GM23338 (cell line): ENCODE measurements around the gene ZGRF1. TPM values are rescaled to one million over a fixed set of nuclear protein-coding genes. Genes with fewer than 3 reads are reported as not detected.

ENCODE experiments used
- ATAC-seq: fragments of 200-7000 bp; cut with Tn5 transposase; 3 replicates; pipeline ENCODE4 v1.9.1; 2020
- DNase-seq: peaks from one replicate; pipeline ENCODE4 v3.0.0-alpha.2; 2015; ENCODE audit warnings: low spot score
- H2AFZ ChIP-seq: fragments of 200-600 bp; sonication (generic); 2 replicates; pipeline ENCODE4 v1.8.0; 2016; ENCODE audit warnings: antibody characterized with exemption, mild to moderate bottlenecking, moderate library complexity
- H3F3A ChIP-seq: fragments of 200-600 bp; sonication (generic); replicated peaks from 2 replicates; pipeline ENCODE4 v1.8.0; 2017; ENCODE audit warnings: antibody characterized with exemption, mixed run types, low read depth
- H3K27ac ChIP-seq: fragments of 200-600 bp; sonication (generic); 2 replicates; pipeline ENCODE4 v1.6.1; 2016; ENCODE audit warnings: low read depth
- H3K27me3 ChIP-seq: fragments of 200-600 bp; sonication (generic); 2 replicates; pipeline ENCODE4 v1.8.0; 2016; ENCODE audit warnings: mild to moderate bottlenecking, mixed run types, moderate library complexity; ENCODE audit not compliant: insufficient read depth
- H3K36me3 ChIP-seq: fragments of 200-600 bp; sonication (generic); 2 replicates; pipeline ENCODE4 v1.8.0; 2016; ENCODE audit warnings: mild to moderate bottlenecking; ENCODE audit not compliant: insufficient read depth
- H3K4me1 ChIP-seq: fragments of 200-600 bp; sonication (generic); 2 replicates; pipeline ENCODE4 v1.8.0; 2016; ENCODE audit warnings: mild to moderate bottlenecking, moderate library complexity; ENCODE audit not compliant: insufficient read depth
- H3K4me2 ChIP-seq: fragments of 200-600 bp; sonication (generic); 2 replicates; pipeline ENCODE4 v1.7.1; 2017; ENCODE audit warnings: mixed run types
- H3K4me3 ChIP-seq: fragments of 200-600 bp; sonication (generic); 2 replicates; pipeline ENCODE4 v1.6.1; 2016; ENCODE audit warnings: mixed run types
- H3K79me2 ChIP-seq: fragments of 200-600 bp; sonication (generic); replicated peaks from 2 replicates; pipeline ENCODE4 v1.8.0; 2017; ENCODE audit warnings: mild to moderate bottlenecking; ENCODE audit not compliant: insufficient read depth
- H3K9me2 ChIP-seq: fragments of 200-600 bp; sonication (generic); 2 replicates; pipeline ENCODE4 v1.8.0; 2017; ENCODE audit not compliant: insufficient read depth
- H4K20me1 ChIP-seq: fragments of 200-600 bp; sonication (generic); replicated peaks from 2 replicates; pipeline ENCODE4 v1.8.0; 2017; ENCODE audit warnings: mild to moderate bottlenecking; ENCODE audit not compliant: insufficient read depth
- H3K27ac Mint-ChIP-seq: 2 replicates; pipeline ENCODE4 v1.8.0; 2020; ENCODE audit warnings: inconsistent platforms, mild to moderate bottlenecking, moderate library complexity, mixed read lengths
- H3K27me3 Mint-ChIP-seq: 3 replicates; pipeline ENCODE4 v1.8.0; 2022; ENCODE audit warnings: low read depth, mild to moderate bottlenecking, moderate library complexity, mixed read lengths, inconsistent platforms; ENCODE audit not compliant: insufficient read depth, poor library complexity
- H3K36me3 Mint-ChIP-seq: 3 replicates; pipeline ENCODE4 v1.8.0; 2021; ENCODE audit warnings: low read depth, mild to moderate bottlenecking, inconsistent platforms, moderate library complexity, mixed read lengths
- H3K4me1 Mint-ChIP-seq: 3 replicates; pipeline ENCODE4 v1.8.0; 2020; ENCODE audit warnings: mild to moderate bottlenecking, inconsistent platforms, mixed read lengths
- H3K4me3 Mint-ChIP-seq: 3 replicates; pipeline ENCODE4 v1.8.0; 2021; ENCODE audit warnings: moderate library complexity, mild to moderate bottlenecking, inconsistent platforms, mixed read lengths
- H3K9me3 Mint-ChIP-seq: 3 replicates; pipeline ENCODE4 v1.8.0; 2020; ENCODE audit warnings: moderate library complexity, mild to moderate bottlenecking, inconsistent platforms, mixed read lengths
- CREB1 ChIP-seq: fragments of 250-450 bp; sonication (Bioruptor Pico); IDR thresholded peaks from 2 replicates; pipeline ENCODE4 v1.5.0; 2020; ENCODE audit warnings: low read depth, mild to moderate bottlenecking, moderate library complexity
- CTCF ChIP-seq, 2 experiments: fragments of 200-600 bp in 1 of 2; sonication (generic) in 1 of 2; conservative IDR thresholded peaks; 2 replicates each; pipeline versions ENCODE4 v1.5.1 to v1.6.1; 2016 to 2017; ENCODE audit warnings: antibody characterized with exemption in 2 of 2, low read depth in 2 of 2, mild to moderate bottlenecking in 2 of 2, moderate library complexity in 1 of 2
- ETS1 ChIP-seq: IDR thresholded peaks from 2 replicates; pipeline ENCODE4 v1.6.1; 2016; ENCODE audit warnings: antibody characterized with exemption
- EZH2 ChIP-seq: fragments of 200-600 bp; sonication (generic); IDR thresholded peaks from one replicate; pipeline ENCODE4 v1.8.0; 2017; ENCODE audit warnings: antibody characterized with exemption, mild to moderate bottlenecking, low read depth; ENCODE audit not compliant: unreplicated experiment
- EZH2phosphoT487 ChIP-seq: fragments of 200-600 bp; sonication (generic); IDR thresholded peaks from one replicate; pipeline ENCODE4 v1.8.1; 2018; ENCODE audit warnings: antibody characterized with exemption; ENCODE audit not compliant: unreplicated experiment
- JUNB ChIP-seq: IDR thresholded peaks from one replicate; pipeline ENCODE4 v1.6.1; 2016; ENCODE audit warnings: antibody characterized with exemption; ENCODE audit not compliant: unreplicated experiment
- NANOG ChIP-seq: IDR thresholded peaks from 2 replicates; pipeline ENCODE4 v1.6.1; 2016; ENCODE audit warnings: antibody characterized with exemption, borderline replicate concordance
- STAT1 ChIP-seq: IDR thresholded peaks from one replicate; pipeline ENCODE4 v1.6.1; 2016; ENCODE audit warnings: antibody characterized with exemption; ENCODE audit not compliant: unreplicated experiment
- ZNF114 ChIP-seq: fragments of 250-450 bp; sonication (Bioruptor Pico); IDR thresholded peaks from 2 replicates; pipeline ENCODE4 v1.5.0; 2020; ENCODE audit warnings: mild to moderate bottlenecking, moderate library complexity
- polyA plus RNA-seq: library from polyadenylated mRNA; unstranded; fragments of >200 nt; fragmentation: Nextera tagmentation; extraction: Ambion mirVana; gene quantifications from 2 replicates; pipeline ENCODE4 v1.2.1, GENCODE V29; 2016
- total RNA-seq: library from RNA; depleted of rRNA; stranded (reverse); fragments of >200 nt; shearing (Covaris generic); gene quantifications from 2 replicates; pipeline ENCODE4 v1.2.3, GENCODE V29; 2014

ZGRF1 gene
- total and polyA plus RNA-seq, 2 experiments from 2014 or later, result 41.7 to 62.6 TPM

- Histone ChIP-seq H3F3A (peaks cover 54% of the 10 kb centered on the region), H3K9me2 (no peaks in the 10 kb centered on the region), H3K79me2 (no peaks in the 10 kb centered on the region), H3K27me3 (peaks cover 97% of the 10 kb centered on the region), H3K27ac (no peak overlapping the region), H4K20me1 (peaks cover 31% of the 10 kb centered on the region), H3K4me1 (peaks cover 67% of the 10 kb centered on the region), H3K4me3 (peak overlapping the region; percentile 57), H2AFZ (peak overlapping the region; percentile 88), H3K4me2 (peak overlapping the region; percentile 86), H3K36me3 (no peaks in the 10 kb centered on the region; the same call in 1 of the 2 replicates)
- H3K4me1 Mint-ChIP-seq, result peaks cover 44% of the 10 kb centered on the region
- DNase-seq (peak; percentile 34), ATAC-seq (peak; percentile 13)
- H3K4me3 Mint-ChIP-seq, result peak overlapping the region; percentile 77
- H3K27ac Mint-ChIP-seq, result no peak overlapping the region
- H3K9me3 Mint-ChIP-seq, result peaks cover 3% of the 10 kb centered on the region; the same call in 1 of the 3 replicates
- TF ChIP-seq EZH2 (peak; percentile 87), ETS1 (no peak), CTCF (conservative IDR thresholded peaks at IDR 0.05; ENCODE audit: low read depth in 2 of 2) (no peak), ZNF114 (CRISPR knock-in tag) (no peak), CREB1 (no peak), NANOG (no peak), STAT1 (no peak), EZH2phosphoT487 (peak; percentile 25)
- peaks cover 85% of the 10 kb centered on the region for H3K27me3 Mint-ChIP-seq
- no peaks in the 10 kb centered on the region; the same call in 2 of the 3 replicates for H3K36me3 Mint-ChIP-seq
These were observed 115.3 kb downstream of the ZGRF1 start for GRCh38 chr4:112521123-112522023.

- TF ChIP-seq EZH2 (peak; percentile 86), JUNB (peak; percentile 38), CTCF (conservative IDR thresholded peaks at IDR 0.05; ENCODE audit: low read depth in 2 of 2) (no peak)
- no peak overlapping the region for H3K27ac Mint-ChIP-seq
- Histone ChIP-seq H3K9me2 (no peaks in the 10 kb centered on the region), H3K4me1 (peaks cover 67% of the 10 kb centered on the region), H4K20me1 (peaks cover 31% of the 10 kb centered on the region), H3K27me3 (peaks cover 97% of the 10 kb centered on the region), H3K4me2 (peak overlapping the region; percentile 86), H3K27ac (no peak overlapping the region), H3K36me3 (no peaks in the 10 kb centered on the region; the same call in 1 of the 2 replicates), H2AFZ (peak overlapping the region; percentile 88), H3F3A (peaks cover 54% of the 10 kb centered on the region), H3K4me3 (peak overlapping the region; percentile 57), H3K79me2 (no peaks in the 10 kb centered on the region)
- H3K27me3 Mint-ChIP-seq, result peaks cover 90% of the 10 kb centered on the region
- H3K4me3 Mint-ChIP-seq, result peak overlapping the region; percentile 77
- DNase-seq (peak; percentile 70), ATAC-seq (peak; percentile 2)
- H3K9me3 Mint-ChIP-seq, result peaks cover 3% of the 10 kb centered on the region; the same call in 1 of the 3 replicates
- H3K4me1 Mint-ChIP-seq, result peaks cover 46% of the 10 kb centered on the region
- no peaks in the 10 kb centered on the region; the same call in 2 of the 3 replicates for H3K36me3 Mint-ChIP-seq
These were observed 116.0 kb downstream of the ZGRF1 start for GRCh38 chr4:112520598-112521122.
